Neuronal stem cell (in vitro differentiated cells): Measurements from ENCODE around the gene STARD10.

Experiments
- DNase-seq: peaks from one replicate; pipeline ENCODE4 v3.0.0-alpha.2; 2013; ENCODE audit warnings: low spot score
- H2AFZ ChIP-seq: one replicate; pipeline ENCODE4 v1.6.1; 2013; ENCODE audit warnings: mild to moderate bottlenecking, low read length, inconsistent platforms
- H2AK5ac ChIP-seq: 2 replicates; pipeline ENCODE4 v1.6.1; 2013; ENCODE audit warnings: low read depth, mild to moderate bottlenecking, inconsistent platforms, low read length, moderate library complexity, mixed read lengths
- H2BK120ac ChIP-seq: 2 replicates; pipeline ENCODE4 v1.6.1; 2013; ENCODE audit warnings: low read depth, mild to moderate bottlenecking, inconsistent platforms, low read length, moderate library complexity, mixed read lengths
- H2BK12ac ChIP-seq: one replicate; pipeline ENCODE4 v1.6.1; 2013; ENCODE audit warnings: low read length, inconsistent platforms
- H2BK15ac ChIP-seq: 2 replicates; pipeline ENCODE4 v1.6.1; 2013; ENCODE audit warnings: mild to moderate bottlenecking, low read length, inconsistent platforms, mixed read lengths
- H2BK5ac ChIP-seq: one replicate; pipeline ENCODE4 v1.6.1; 2013; ENCODE audit warnings: inconsistent platforms, mild to moderate bottlenecking, low read length, moderate library complexity
- H3K14ac ChIP-seq: one replicate; pipeline ENCODE4 v1.6.1; 2013; ENCODE audit warnings: low read length, inconsistent platforms
- H3K18ac ChIP-seq: 2 replicates; pipeline ENCODE4 v1.6.1; 2013; ENCODE audit warnings: low read length, inconsistent platforms
- H3K23ac ChIP-seq: 2 replicates; pipeline ENCODE4 v1.6.1; 2013; ENCODE audit warnings: low read depth, mild to moderate bottlenecking, mixed read lengths, low read length, inconsistent platforms; ENCODE audit not compliant: poor library complexity
- H3K27ac ChIP-seq: replicated peaks from 3 replicates; pipeline ENCODE4 v1.5.1; 2013; ENCODE audit warnings: low read length, inconsistent platforms
- H3K27me3 ChIP-seq, 3 experiments: 2 replicates each; pipeline ENCODE4 v1.6.1; 2013; ENCODE audit warnings: low read length in 3 of 3, mild to moderate bottlenecking in 2 of 3, inconsistent platforms in 1 of 3, low read depth in 1 of 3, mixed read lengths in 1 of 3, moderate library complexity in 1 of 3; ENCODE audit not compliant: control insufficient read depth in 3 of 3, insufficient read depth in 3 of 3
- H3K36me3 ChIP-seq, 2 donors: replicated peaks in 1 of 2; 2 replicates each; pipeline ENCODE4 v1.6.1; 2013; ENCODE audit warnings: low read length in 2 of 2; ENCODE audit not compliant: control insufficient read depth in 2 of 2, insufficient read depth in 2 of 2
- H3K4ac ChIP-seq: 2 replicates; pipeline ENCODE4 v1.6.1; 2013; ENCODE audit warnings: inconsistent platforms, mild to moderate bottlenecking, low read length, moderate library complexity
- H3K4me1 ChIP-seq, 2 donors: 1 replicate in 1 of 2; 2 replicates in 1 of 2; pipeline ENCODE4 v1.6.1; 2013; ENCODE audit warnings: low read length in 2 of 2, low read depth in 1 of 2; ENCODE audit not compliant: control insufficient read depth in 2 of 2, insufficient read depth in 1 of 2
- H3K4me2 ChIP-seq: one replicate; pipeline ENCODE4 v1.6.1; 2013; ENCODE audit warnings: mild to moderate bottlenecking, low read length, inconsistent platforms; ENCODE audit not compliant: insufficient read depth, poor library complexity, severe bottlenecking
- H3K4me3 ChIP-seq, 2 donors: 2 replicates each; pipeline ENCODE4 v1.5.1; 2013; ENCODE audit warnings: low read length in 2 of 2, mild to moderate bottlenecking in 2 of 2, inconsistent platforms in 1 of 2, moderate library complexity in 1 of 2
- H3K79me1 ChIP-seq: one replicate; pipeline ENCODE4 v1.6.1; 2013; ENCODE audit warnings: low read depth, mild to moderate bottlenecking, inconsistent platforms, low read length, moderate library complexity
- H3K9ac ChIP-seq: one replicate; pipeline ENCODE4 v1.6.1; 2013; ENCODE audit warnings: mild to moderate bottlenecking, low read depth, low read length, inconsistent platforms; ENCODE audit not compliant: poor library complexity
- H3K9me3 ChIP-seq, 2 donors: replicated peaks in 1 of 2; 2 replicates each; pipeline versions ENCODE3 to v1.6.1; 2013; ENCODE audit warnings: low read length in 2 of 2, mild to moderate bottlenecking in 2 of 2, inconsistent platforms in 1 of 2, low read depth in 1 of 2, mixed read lengths in 1 of 2, moderate library complexity in 1 of 2; ENCODE audit not compliant: control insufficient read depth in 2 of 2, insufficient read depth in 1 of 2
- H4K8ac ChIP-seq: one replicate; pipeline ENCODE4 v1.6.1; 2013; ENCODE audit warnings: low read depth, mild to moderate bottlenecking, inconsistent platforms, low read length, moderate library complexity
- H4K91ac ChIP-seq: one replicate; pipeline ENCODE4 v1.6.1; 2013; ENCODE audit warnings: low read length, low read depth, mild to moderate bottlenecking, inconsistent platforms; ENCODE audit not compliant: poor library complexity
- WGBS, 2 donors: extraction: QIAGEN DNeasy Blood & Tissue Kit; methylation state at CpG; one replicate each; pipeline ENCODE4 v1.1.7; 2013; ENCODE audit warnings: missing lambda C conversion rate in 2 of 2, mixed read lengths in 1 of 2; ENCODE audit not compliant: insufficient read length in 2 of 2, insufficient replicate concordance in 1 of 2; ENCODE audit errors: extremely low coverage in 2 of 2; 5-methylcytosine and 5-hydroxymethylcytosine counted together

The STARD10 gene

DNA sequence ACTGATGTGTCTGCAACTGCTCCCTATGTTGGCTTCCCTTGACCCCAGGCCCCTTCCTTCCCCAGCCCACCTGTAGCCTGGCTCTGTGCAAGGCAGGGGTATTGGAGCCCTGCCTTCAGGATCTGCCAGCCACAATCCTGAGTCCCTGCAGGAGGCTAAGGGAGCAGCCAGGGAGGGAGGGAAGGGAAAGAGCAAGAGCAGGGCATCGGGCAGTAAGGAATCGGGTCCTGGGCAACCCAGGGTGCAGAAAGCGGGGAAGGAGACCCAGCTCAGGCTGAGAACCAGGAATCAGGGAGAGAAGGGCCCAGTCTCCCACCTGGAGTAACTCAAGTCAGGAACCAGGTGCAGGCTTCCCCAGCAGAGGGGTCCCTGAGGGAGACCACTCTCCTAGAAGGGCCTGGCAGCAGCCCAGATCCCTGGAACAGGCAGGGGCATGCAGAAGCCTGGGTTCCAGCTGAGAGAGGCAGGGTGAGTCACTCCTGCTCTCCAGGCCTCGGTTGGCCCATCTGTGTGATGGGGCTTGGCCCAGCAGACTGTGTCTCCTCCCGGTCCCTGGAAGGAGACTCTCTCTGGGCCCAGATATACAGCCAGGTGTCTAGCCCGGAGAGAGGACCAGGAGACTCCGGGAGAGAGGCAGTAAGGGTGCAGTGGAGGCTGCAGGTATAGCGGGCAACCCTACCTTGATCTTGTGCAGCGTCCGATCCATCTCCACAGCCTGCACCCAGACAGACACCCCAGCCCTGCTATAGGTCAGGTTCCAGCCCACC, 13.4 kb downstream of the STARD10 start:
- peak overlapping the region; percentile 75 for H3K18ac ChIP-seq
- H2BK120ac ChIP-seq = no peak overlapping the region
- H3K9ac ChIP-seq = peak overlapping the region; percentile 70
- no CpG with 5 or more reads among the region's 10 CpGs for WGBS, 2 donors
- no peak overlapping the region for H3K27ac ChIP-seq
- H3K9me3 ChIP-seq = no peaks in the 10 kb centered on the region
- peak overlapping the region; percentile 76 for H3K4me2 ChIP-seq
- H3K27me3 ChIP-seq = peaks cover 0 to 35% (median 16%) of the 10 kb centered on the region in 3 experiments
- H3K4me1 ChIP-seq = peaks cover 6 to 13% of the 10 kb centered on the region in 2 donors
- peak overlapping the region; percentile 38 to 78 for H3K4me3 ChIP-seq
- H3K14ac ChIP-seq = peak overlapping the region; percentile 39
- no peak overlapping the region for H3K4ac ChIP-seq
- H4K91ac ChIP-seq = no peak overlapping the region
- no peak overlapping the region for H2BK12ac ChIP-seq
- no peak for DNase-seq
- no peaks in the 10 kb centered on the region for H3K36me3 ChIP-seq
- no peak overlapping the region for H2AFZ ChIP-seq
- H2BK5ac ChIP-seq = peak overlapping the region; percentile 84
- H2AK5ac ChIP-seq = peak overlapping the region; percentile 90
- H4K8ac ChIP-seq = no peak overlapping the region
- H2BK15ac ChIP-seq = peak overlapping the region; percentile 70
- no peaks in the 10 kb centered on the region for H3K79me1 ChIP-seq
- peak overlapping the region; percentile 52 for H3K23ac ChIP-seq

DNA sequence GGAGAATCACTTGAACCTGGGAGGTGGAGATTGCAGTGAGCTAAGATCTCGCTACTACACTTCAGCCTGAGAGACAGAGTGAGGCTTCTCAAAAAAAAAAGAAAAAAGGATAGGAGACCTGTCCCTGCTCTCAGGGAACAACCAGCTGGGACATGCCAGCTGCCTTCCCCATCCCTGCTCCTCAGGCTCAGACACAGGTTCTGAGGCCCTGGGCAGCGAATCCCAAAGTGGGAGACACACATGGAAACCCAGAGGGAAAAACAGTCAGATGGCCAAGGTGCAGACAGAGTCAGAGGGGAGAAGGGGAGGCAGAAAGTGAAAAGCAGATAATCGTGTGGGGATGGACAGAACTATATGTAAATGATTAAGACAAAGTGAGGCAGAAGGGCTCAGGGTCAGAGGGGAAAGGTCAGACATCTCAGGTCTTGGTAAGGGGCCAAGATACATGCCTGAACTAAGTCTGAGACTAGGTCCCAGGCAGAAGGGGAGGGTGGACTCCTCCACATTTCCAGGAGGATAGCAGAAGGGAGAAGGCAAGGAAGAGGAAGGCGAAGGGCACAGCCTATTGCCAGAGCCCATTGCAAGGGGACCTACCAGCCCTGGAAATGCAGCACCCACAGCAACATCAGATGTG, 14.2 kb downstream of the STARD10 start:
- H2BK5ac ChIP-seq = no peak overlapping the region
- no peaks in the 10 kb centered on the region for H3K36me3 ChIP-seq
- H3K27me3 ChIP-seq = peaks cover 0 to 35% (median 16%) of the 10 kb centered on the region in 3 experiments
- no peak overlapping the region for H4K91ac ChIP-seq
- no peak overlapping the region for H3K9ac ChIP-seq
- H2BK15ac ChIP-seq = no peak overlapping the region
- H3K9me3 ChIP-seq = no peaks in the 10 kb centered on the region
- H3K4me2 ChIP-seq = no peak overlapping the region
- H3K27ac ChIP-seq = no peak overlapping the region
- no peak overlapping the region for H3K14ac ChIP-seq
- no peak overlapping the region for H2BK12ac ChIP-seq
- H3K4ac ChIP-seq = no peak overlapping the region
- H2BK120ac ChIP-seq = no peak overlapping the region
- no peak overlapping the region for H3K4me3 ChIP-seq
- no peaks in the 10 kb centered on the region for H3K79me1 ChIP-seq
- WGBS, 2 donors = no CpG with 5 or more reads among the region's 4 CpGs
- no peak overlapping the region for H3K23ac ChIP-seq
- H2AK5ac ChIP-seq = no peak overlapping the region
- no peak overlapping the region for H4K8ac ChIP-seq
- no peak overlapping the region for H2AFZ ChIP-seq
- no peak for DNase-seq
- H3K4me1 ChIP-seq = peaks cover 6 to 14% of the 10 kb centered on the region in 2 donors
- no peak overlapping the region for H3K18ac ChIP-seq

DNA sequence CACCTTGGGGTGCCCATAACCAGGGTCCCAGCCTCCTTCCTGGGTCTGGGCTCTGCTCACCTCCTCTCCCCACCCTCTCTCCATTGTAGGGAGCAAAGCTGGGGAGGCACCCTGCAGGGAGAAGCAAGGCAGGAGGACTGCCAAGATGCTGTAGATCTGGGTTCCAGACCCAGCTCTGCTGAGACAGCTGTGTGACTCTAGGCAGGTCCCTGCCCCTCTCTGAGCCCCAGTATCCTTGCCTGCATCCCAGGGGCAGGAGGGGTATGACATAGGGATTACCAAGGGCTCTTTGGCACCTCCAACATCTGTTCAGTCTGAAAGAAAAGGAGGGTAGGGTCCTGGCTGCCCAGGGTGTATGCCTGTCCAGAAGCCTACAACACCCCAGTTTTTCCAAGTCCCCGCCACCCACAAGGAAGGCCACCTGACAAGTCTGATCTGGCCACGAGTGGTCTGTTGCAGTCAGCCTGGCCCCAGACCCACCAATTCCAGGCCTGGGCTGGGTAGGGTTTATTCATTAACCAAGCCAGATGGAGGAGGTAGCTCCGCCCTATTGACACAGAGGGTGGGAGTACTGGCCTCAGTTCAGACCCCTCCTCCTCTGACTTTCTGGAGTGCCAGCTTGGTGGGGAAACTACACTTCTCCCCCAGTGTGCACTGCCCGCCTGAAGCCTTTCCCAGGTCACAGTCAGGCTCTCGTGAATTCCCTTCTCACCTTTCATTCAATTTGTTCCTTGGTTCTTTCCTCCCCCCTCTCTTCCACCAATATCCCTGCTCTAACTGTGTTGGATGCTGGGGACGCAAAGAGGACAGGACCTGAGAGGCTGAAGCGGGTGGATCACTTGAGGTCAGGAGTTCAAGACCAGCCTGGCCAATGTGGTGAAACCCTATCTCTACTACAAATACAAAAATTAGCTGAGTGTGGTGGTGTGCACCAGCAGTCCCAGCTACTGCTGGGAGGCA, 15.0 kb downstream of the STARD10 start:
- Histone ChIP-seq H3K27me3 (peaks cover 0 to 35% (median 16%) of the 10 kb centered on the region in 3 experiments), H2BK5ac (no peak overlapping the region), H3K14ac (no peak overlapping the region), H2AK5ac (no peak overlapping the region), H3K4me2 (no peak overlapping the region), H3K23ac (no peak overlapping the region), H3K79me1 (no peaks in the 10 kb centered on the region), H3K4me3 (no peak overlapping the region), H2BK12ac (no peak overlapping the region), H2BK120ac (no peak overlapping the region), H2BK15ac (no peak overlapping the region), H2AFZ (no peak overlapping the region), H3K4me1 (peaks cover 6 to 17% of the 10 kb centered on the region in 2 donors), H3K9ac (no peak overlapping the region), H3K27ac (no peak overlapping the region), H4K8ac (no peak overlapping the region), H3K4ac (no peak overlapping the region), H3K18ac (no peak overlapping the region), H4K91ac (no peak overlapping the region), H3K9me3 (no peaks in the 10 kb centered on the region), H3K36me3 (no peaks in the 10 kb centered on the region)
- no CpG with 5 or more reads among the region's 7 CpGs for WGBS, 2 donors
- no peak for DNase-seq
